GM19025 (cell line): Measurements from ENCODE around the gene BUD13.
A peak's percentile ranks its signal among the peaks of the same experiment; 100 is the strongest.
"Not testable (repeated sequence)": the region's sequence is repeated elsewhere in the genome, so short reads cannot be mapped to it uniquely, and the experiment has no call there.

Source experiments
- ATAC-seq: cut with Tn5 transposase; IDR thresholded peaks from one replicate; pipeline ENCODE4 v1.9.1; 2021; ENCODE audit warnings: mild to moderate bottlenecking, low read depth, moderate library complexity; ENCODE audit not compliant: unreplicated experiment

Gene BUD13

DNA sequence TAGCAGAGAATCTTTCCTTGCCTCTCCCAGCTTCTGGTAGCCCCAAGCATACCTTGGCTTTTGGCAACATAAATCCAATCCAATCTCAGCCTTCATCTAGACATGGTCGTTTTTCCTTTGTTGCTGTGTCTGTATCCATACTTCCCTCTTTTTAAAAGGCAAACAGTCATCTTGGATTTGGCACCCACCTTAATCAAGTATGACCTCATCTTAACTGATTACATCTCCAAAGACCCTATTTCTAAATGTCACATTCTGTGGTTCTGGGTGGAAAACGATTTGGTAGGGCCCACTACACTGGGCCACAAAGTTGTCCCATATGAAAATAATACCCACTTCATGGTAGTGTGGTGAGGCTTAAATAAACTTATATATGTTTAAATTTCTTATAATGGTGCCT, 852 bp downstream of the BUD13 start:
- ATAC-seq = no peak

GRCh38 chr11:116762132-116762531, 10.7 kb downstream of the BUD13 start:
- no peak for ATAC-seq

DNA sequence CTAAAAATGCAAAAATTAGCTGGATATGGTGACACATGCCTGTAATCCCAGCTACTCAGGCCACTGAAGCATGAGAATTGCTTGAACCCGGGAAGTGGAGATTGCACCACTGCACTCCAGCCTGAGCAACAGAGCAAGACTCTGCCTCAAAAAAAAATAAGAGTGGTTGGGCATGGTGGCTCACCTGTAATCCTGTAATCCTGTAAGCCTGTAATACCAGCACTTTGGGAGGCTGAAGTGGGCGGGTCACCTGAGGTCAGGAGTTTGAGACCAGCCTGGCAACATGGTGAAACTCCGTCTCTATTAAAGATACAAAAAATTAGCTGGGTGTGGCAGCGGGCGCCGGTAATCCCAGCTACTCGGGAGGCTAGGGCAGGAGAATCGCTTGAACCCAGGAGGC, 16.7 kb downstream of the BUD13 start:
- not testable (repeated sequence) for ATAC-seq

DNA sequence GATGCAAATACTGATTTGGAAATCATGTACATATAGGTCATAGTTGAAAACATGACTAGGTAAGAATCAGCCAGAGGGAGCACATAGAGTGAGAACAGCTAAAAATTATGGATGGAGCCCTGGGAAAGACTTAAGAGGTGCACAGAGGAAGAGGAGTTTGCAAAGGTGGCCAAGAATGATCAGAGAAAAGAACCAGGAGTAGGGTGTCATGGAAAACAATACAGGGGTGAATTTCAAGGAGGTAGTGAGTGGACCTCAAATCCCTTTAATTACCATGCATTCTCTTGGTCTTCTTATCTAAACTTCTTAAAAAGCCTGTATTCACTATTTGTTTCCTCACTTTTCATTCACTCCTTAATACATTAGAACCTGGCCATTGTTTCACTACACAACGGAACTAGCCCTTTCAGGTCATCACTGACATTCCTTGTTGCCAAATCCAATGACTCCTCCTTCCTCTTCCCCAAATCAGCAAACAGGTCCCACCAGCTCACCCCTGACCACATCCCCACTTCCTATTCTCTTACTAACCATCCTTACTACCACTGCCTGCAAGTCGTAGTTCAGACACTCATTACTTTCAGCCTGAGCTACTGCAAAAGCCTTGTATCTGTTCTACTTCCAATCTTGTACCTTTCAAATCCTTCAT, 22.6 kb downstream of the BUD13 start:
- no peak for ATAC-seq

DNA sequence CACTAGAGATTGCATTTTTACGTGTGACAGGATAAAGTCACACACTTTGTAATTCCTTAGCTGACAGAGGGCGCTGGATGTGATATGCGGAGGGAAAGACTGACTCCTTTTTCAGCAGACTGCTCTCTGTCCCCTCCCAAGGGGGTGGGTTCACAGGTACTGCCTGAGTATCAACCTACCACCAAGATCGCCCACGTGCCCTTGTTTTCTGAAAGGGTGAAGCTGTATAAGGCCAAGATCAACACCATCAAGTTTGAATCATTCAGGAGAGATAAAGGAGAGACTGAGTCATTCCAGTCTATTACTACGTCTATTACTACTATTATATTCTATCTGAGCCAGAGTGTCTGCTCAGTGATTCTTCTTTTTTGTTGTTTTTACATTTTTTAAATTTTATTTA, 30.7 kb downstream of the BUD13 start:
- no peak for ATAC-seq

GRCh38 chr11:116740741-116741140, 32.0 kb downstream of the BUD13 start:
- ATAC-seq = no peak

- no peak for ATAC-seq
Measured at GRCh38 chr11:116738975-116739374, 33.8 kb downstream of the BUD13 start.

GRCh38 chr11:116736763-116737162, 36.0 kb downstream of the BUD13 start:
- no peak for ATAC-seq

DNA sequence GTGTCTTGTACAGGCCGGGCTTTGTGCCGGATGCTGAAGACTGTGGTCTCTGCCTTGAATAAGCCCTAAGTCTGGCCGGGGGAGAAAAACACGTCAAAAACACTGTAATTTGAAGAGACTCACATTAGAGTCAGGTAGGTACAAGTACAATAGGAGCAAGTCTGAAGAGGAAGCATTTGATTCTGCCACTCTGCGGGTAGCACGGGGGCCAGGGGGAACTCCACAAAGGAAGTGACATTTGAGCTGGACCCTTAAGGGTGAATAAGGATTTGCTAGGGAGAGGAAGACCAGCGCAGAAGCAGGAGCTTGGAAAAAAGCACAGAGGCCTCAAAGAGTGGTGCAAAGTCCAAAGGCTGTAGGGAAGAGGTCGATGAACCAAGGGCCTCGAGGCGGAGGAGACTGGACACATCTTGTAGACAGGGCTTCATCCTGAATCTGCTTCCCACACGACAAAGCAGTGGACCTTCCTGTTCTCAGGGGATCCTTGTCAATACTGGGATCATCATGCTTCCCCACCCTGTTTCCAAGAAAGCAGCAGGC, 38.7 kb downstream of the BUD13 start:
- ATAC-seq = no peak

GRCh38 chr11:116733043-116733755, 39.6 kb downstream of the BUD13 start:
- ATAC-seq = peak; percentile 34

DNA sequence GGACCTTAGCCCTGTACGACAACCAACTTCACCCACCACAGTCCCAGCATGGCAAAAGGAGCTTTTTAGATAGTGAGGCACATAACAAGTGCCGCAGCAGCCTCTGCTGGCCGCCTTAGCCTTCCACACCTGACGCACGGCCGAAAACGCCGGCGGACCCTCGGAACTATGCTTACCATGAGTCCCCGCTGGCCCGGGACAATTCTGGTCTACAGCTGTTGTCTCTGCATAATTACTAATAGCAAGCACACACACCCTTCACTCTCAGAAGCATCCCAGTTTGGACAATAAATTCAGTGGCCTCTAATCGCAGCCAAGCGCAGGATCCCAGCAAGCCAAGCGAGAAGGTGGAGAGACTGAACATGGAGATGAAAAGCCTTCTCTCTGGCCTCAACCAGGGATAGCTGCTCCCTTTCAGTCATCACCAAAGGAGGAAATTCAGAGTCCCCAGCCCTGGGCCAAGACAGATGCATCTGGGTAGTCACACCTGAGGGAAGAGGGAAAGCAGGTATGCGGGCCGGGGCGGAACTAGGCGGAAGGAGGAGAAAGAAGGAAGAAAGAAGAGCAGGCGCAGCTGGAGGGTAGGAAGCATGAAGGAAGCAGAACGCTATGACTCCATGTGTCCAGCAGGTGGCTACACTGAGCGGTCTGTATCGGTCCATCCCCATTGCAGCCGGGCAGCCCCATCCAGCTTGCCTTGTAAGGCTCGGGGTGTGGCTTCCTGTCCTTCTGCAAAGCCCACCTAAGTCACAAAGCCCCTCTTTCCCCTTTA, 40.3 kb downstream of the BUD13 start:
- peak; percentile 63 for ATAC-seq

DNA sequence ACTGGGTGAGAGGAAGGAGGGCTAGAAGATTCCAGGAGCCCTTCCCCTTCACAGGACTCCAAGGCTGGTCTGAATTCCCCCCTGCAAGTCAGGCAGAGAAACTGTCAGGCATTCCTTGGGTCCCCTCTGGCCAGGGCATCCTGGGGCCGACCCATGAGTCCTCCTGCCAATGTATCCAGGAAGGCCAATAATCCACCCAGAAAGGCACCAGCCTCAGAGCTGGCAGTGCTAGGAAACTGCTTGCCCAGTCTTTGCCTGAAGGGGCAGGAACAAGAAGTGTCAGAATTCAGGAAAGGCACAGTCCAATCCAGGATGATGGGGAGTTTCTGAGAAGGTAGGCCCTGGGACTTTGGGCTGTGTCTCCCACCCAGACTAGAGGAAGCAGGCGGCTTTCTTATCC, 41.0 kb downstream of the BUD13 start:
- ATAC-seq = no peak

DNA sequence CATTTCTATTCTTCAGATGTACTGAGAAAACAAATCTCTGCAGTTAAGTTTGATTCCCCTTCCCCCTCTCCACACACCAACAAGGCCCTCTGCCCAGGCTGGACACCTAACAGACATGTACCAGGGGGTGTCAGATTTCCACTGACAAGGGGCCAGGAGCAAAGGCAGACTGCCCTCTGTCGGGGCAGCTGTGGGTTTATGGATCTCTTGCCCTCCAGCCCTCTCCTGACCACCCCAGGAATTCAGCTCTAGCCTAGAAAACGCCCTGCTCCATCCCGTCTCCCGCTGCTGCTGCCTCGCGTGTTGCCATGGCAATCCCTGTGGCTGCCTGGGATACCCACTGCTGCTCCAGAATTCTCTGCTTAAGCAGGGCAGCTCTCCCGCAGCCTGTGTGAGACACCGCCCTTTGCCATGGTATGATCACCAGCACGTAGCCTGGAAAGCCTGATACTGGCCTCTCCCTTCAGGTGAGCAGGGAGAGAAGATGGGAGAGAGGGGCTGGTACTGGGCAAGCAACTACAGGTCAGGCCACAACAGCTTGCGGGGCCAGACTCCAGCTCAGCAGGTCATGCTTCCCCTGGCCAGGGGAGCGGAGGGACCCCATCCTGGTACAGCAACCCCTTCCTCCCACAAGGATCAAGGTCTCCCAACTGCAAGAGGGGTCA, 41.6 kb downstream of the BUD13 start:
- ATAC-seq = no peak

GRCh38 chr11:116730601-116731000, 42.2 kb downstream of the BUD13 start:
- ATAC-seq = no peak

DNA sequence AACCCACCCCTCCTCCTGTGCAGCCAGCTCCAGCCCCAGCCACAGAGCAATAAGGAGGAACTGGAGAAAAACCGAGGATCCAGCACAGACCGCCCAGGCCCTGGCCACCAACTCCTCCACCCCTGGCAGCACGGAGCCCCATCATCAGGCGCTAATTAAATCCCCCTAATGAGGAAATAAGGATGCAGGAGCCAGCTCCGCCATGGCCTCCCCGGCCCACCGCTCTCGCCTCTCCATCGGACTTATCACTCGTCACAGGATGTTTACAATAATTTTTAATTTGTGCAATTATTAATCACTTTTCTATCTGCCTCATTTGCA, 42.6 kb downstream of the BUD13 start:
- ATAC-seq = no peak

- no peak for ATAC-seq
Measured at GRCh38 chr11:116729501-116730240, 43.1 kb downstream of the BUD13 start.

- ATAC-seq = no peak
Measured at GRCh38 chr11:116727990-116728389, 44.8 kb downstream of the BUD13 start.

DNA sequence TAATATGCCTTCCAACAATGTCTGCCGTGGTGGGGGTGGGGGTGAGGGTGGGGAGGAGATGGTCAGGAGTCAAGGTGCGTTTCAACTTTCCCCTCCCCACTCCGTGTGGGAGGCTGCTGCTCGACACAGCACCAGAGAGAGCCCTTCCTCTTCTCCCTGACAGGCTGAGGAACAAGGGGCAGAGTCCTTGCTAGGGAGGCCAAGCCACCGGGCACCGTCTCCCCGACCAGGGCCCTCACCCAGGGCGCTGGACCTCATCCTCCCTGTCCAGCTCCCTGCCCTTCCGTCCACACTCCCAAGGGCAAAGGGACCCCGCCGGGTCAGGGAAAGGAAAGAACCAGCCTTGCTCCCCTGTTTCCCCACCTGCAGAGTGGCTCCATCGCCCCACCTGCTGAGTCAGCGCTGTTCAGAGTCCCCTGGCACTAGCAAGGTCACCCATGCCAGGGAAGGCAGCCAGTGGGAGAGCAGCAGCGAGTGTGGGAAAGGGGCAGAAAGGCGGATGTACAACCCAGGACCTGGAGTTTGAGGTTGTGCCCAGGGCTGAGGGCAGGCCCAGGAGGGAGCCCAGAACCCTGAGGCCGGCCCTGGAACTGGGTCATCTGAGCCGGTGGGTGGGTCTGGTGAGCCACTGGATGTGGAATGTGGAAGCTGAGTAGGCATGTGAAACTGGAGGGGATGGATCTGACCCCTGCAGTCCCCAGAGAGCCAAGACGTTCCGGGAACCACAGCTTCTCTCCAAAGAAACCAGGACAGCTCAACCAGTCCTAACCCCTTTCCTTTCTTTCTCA, 47.2 kb downstream of the BUD13 start:
- ATAC-seq = no peak

DNA sequence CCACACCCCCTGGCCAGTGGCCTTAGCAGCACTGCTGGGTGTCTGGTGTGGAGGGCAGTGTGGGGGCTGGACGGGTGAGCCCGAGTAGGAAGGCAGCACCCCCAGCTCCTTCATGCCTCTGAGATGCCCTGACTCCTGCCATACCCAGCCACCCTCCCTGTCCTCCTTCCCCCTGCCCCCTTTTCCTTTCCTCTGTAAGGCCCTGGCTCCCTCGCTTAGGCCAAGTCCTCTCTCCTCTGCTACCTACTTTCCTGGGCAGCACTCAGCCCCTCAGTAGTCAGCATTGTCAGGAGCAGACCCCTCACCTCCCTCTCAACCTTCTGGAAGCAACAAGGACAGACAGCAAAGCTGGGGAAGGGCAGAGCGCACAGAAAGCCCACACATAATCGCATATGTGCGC, 48.0 kb downstream of the BUD13 start:
- ATAC-seq = no peak

DNA sequence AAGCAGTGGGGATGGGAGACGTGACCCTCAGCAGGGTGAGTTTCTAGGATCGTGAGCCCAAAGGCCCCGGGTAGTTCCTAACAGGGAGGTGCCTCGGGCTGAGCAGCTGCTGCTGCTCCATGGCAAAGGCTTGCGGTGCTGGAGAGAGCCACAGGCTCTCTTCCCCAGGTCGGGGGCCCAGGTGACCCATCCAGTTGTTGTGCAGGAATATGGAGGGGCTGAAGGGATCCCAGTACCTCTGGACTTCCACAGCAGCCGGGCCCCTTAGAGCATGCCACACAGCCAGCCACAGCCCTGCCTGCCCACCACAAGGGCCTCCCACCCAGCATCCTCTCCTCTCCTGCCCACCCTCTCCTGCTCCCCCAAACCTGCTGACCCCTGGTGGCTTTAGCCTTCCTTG, 49.3 kb downstream of the BUD13 start:
- no peak for ATAC-seq
